HFF-Myc (cell line): ENCODE measurements around the gene COL9A1.

ENCODE experiments used
- DNase-seq: peaks from one replicate; pipeline ENCODE4 v3.0.0-alpha.2; 2011; ENCODE audit warnings: low read depth; ENCODE audit errors: extremely low read depth
- H3K4me3 ChIP-seq: replicated peaks from 2 replicates; pipeline ENCODE4 v1.5.1; 2011; ENCODE audit warnings: low read depth, mild to moderate bottlenecking, control low read depth, low read length
- CTCF ChIP-seq: IDR thresholded peaks from 2 replicates; pipeline ENCODE4 v1.5.1; 2012; ENCODE audit warnings: mild to moderate bottlenecking, low read depth, low read length, control low read depth; ENCODE audit errors: missing control alignments

Gene COL9A1

GRCh38 chr6:70257768-70258273 lies 45.1 kb downstream of the COL9A1 start:
- no peak for DNase-seq
- TF ChIP-seq CTCF: no peak
- no peak overlapping the region for H3K4me3 ChIP-seq

- no peak for DNase-seq
- H3K4me3 ChIP-seq: no peak overlapping the region
- no peak for TF ChIP-seq CTCF
Measured at GRCh38 chr6:70254784-70255183, 48.1 kb downstream of the COL9A1 start.

- DNase-seq: no peak
- H3K4me3 ChIP-seq: no peak overlapping the region
- TF ChIP-seq CTCF: no peak
Measured at GRCh38 chr6:70253923-70254322, 49.0 kb downstream of the COL9A1 start.

- no peak for TF ChIP-seq CTCF
- no peak overlapping the region for H3K4me3 ChIP-seq
- DNase-seq: no peak
Measured at GRCh38 chr6:70252604-70253003, 50.3 kb downstream of the COL9A1 start.

GRCh38 chr6:70246118-70246517 lies 56.8 kb downstream of the COL9A1 start:
- DNase-seq: no peak
- H3K4me3 ChIP-seq: no peak overlapping the region
- TF ChIP-seq CTCF: no peak

- H3K4me3 ChIP-seq: no peak overlapping the region
- TF ChIP-seq CTCF: no peak
- no peak for DNase-seq
Measured at GRCh38 chr6:70241991-70242420, 60.9 kb downstream of the COL9A1 start.

GRCh38 chr6:70241031-70241430 lies 61.9 kb downstream of the COL9A1 start:
- no peak overlapping the region for H3K4me3 ChIP-seq
- TF ChIP-seq CTCF: no peak
- DNase-seq: no peak
